ENCODE measurements around the gene PRR5L.

- TF ChIP-seq GABPA (IDR thresholded peaks at IDR 0.05; ENCODE audit: low read depth), result no peak
- TF ChIP-seq REST (IDR thresholded peaks at IDR 0.05; ENCODE audit: low read depth, low read length), result no peak
- no peak for TF ChIP-seq EZH2phosphoT487 (IDR thresholded peaks at IDR 0.05; ENCODE audit: borderline replicate concordance, low read depth)
- TF ChIP-seq, protein P1, sequence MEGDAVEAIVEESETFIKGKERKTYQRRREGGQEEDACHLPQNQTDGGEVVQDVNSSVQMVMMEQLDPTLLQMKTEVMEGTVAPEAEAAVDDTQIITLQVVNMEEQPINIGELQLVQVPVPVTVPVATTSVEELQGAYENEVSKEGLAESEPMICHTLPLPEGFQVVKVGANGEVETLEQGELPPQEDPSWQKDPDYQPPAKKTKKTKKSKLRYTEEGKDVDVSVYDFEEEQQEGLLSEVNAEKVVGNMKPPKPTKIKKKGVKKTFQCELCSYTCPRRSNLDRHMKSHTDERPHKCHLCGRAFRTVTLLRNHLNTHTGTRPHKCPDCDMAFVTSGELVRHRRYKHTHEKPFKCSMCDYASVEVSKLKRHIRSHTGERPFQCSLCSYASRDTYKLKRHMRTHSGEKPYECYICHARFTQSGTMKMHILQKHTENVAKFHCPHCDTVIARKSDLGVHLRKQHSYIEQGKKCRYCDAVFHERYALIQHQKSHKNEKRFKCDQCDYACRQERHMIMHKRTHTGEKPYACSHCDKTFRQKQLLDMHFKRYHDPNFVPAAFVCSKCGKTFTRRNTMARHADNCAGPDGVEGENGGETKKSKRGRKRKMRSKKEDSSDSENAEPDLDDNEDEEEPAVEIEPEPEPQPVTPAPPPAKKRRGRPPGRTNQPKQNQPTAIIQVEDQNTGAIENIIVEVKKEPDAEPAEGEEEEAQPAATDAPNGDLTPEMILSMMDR (IDR thresholded peaks at IDR 0.05), result no peak
- TF ChIP-seq YY1 (IDR thresholded peaks at IDR 0.05; ENCODE audit: low read depth), result no peak
- no peak for TF ChIP-seq TAF1 (IDR thresholded peaks at IDR 0.05; ENCODE audit: borderline replicate concordance, low read depth, low read length)
Measured at GRCh38 chr11:36388071-36388470, 92.0 kb downstream of the PRR5L start.

Measured in SK-N-SH (cell line).